T-cell (primary cell): ENCODE results near the gene DNASE2. TPM values are rescaled to one million over a fixed set of nuclear protein-coding genes. Genes with fewer than 3 reads are reported as not detected.

ENCODE experiments used
- total RNA-seq, 35 experiments: library from RNA in 6 of 35; stranded (reverse) in 6 of 35; fragments of 120-200 nt in 1 of 35; gene quantifications; one replicate each; pipeline versions ENCODE4 v1.2.1 to v1.2.4 and lab custom pipeline; 2013 to 2026

DNASE2 gene
- total RNA-seq, 5 donors from 2014 or later (not counting 1 experiment from before 2014, with no cell fraction given): 13.4 to 32.1 (median 26.5) TPM

Other genes starting within 250 kb of the DNASE2 start
- 100 to 1,000 TPM in 4 of 5 donors, 10 to 100 TPM in 1; 96.0 to 159 (median 149) TPM for gene MAN2B1, start 214.7 kb downstream of the DNASE2 start, total RNA-seq
- 10 to 100 TPM in 4 of 5 donors, 1 to 10 TPM in 1; 7.7 to 24.3 (median 17.6) TPM for gene WDR83, start 214.6 kb downstream of the DNASE2 start, total RNA-seq
- 100 to 1,000 TPM; 141 to 195 (median 177) TPM for gene DHPS, start 199.6 kb downstream of the DNASE2 start, total RNA-seq
- not detected for gene GNG14, start 193.5 kb downstream of the DNASE2 start, total RNA-seq
- 1 to 10 TPM; 3.4 to 6.2 (median 4.7) TPM for gene FBXW9, start 184.8 kb downstream of the DNASE2 start, total RNA-seq
- 10 to 100 TPM; 53.7 to 78.8 (median 62.6) TPM for gene TNPO2, start 157.5 kb downstream of the DNASE2 start, total RNA-seq
- gene TRIR, start 146.8 kb downstream of the DNASE2 start, total RNA-seq: 100 to 1,000 TPM; 167 to 256 (median 254) TPM
- gene GET3, start 144.0 kb downstream of the DNASE2 start, total RNA-seq: 10 to 100 TPM; 24.6 to 39.3 (median 34.1) TPM
- under 1 TPM in 1 of 5 donors, not detected in 4; 0.16 TPM for gene BEST2, start 129.7 kb downstream of the DNASE2 start, total RNA-seq
- 10 to 100 TPM; 19.7 to 26.6 (median 22.8) TPM for gene HOOK2, start 105.9 kb downstream of the DNASE2 start, total RNA-seq
- gene JUNB, start 90.0 kb downstream of the DNASE2 start, total RNA-seq: 1,000 to 10,000 TPM in 2 of 5 donors, 100 to 1,000 TPM in 3; 117 to 2,289 (median 138) TPM
- 100 to 1,000 TPM in 3 of 5 donors, 10 to 100 TPM in 2; 94.5 to 150 (median 134) TPM for gene PRDX2, start 79.6 kb downstream of the DNASE2 start, total RNA-seq
- 1 to 10 TPM in 1 of 5 donors, under 1 TPM in 3, not detected in 1; 0.63 to 2.4 (median 0.97) TPM for gene THSD8, start 79.4 kb downstream of the DNASE2 start, total RNA-seq
- 10 to 100 TPM in 3 of 5 donors, 1 to 10 TPM in 2; 4.7 to 18.0 (median 15.0) TPM for gene RNASEH2A, start 74.9 kb downstream of the DNASE2 start, total RNA-seq
- not detected for gene RTBDN, start 46.9 kb downstream of the DNASE2 start, total RNA-seq
- under 1 TPM; 0.29 to 0.75 (median 0.43) TPM for gene MAST1, start 42.9 kb downstream of the DNASE2 start, total RNA-seq
- gene KLF1, start 5.8 kb upstream of the DNASE2 start, total RNA-seq: under 1 TPM in 3 of 5 donors, not detected in 2; 0.36 to 0.67 (median 0.38) TPM
- 10 to 100 TPM; 39.8 to 68.7 (median 60.0) TPM for gene GCDH, start 9.7 kb upstream of the DNASE2 start, total RNA-seq
- 1 to 10 TPM in 2 of 5 donors, not detected in 3; 2.5 to 2.8 TPM for gene SYCE2, start 37.8 kb upstream of the DNASE2 start, total RNA-seq
- 10 to 100 TPM; 28.3 to 86.2 (median 73.4) TPM for gene FARSA, start 52.3 kb upstream of the DNASE2 start, total RNA-seq
- gene CALR, start 57.2 kb upstream of the DNASE2 start, total RNA-seq: 100 to 1,000 TPM; 429 to 530 (median 501) TPM
- gene RAD23A, start 64.4 kb upstream of the DNASE2 start, total RNA-seq: 100 to 1,000 TPM in 3 of 5 donors, 10 to 100 TPM in 2; 82.0 to 116 (median 104) TPM
- gene GADD45GIP1, start 75.8 kb upstream of the DNASE2 start, total RNA-seq: 10 to 100 TPM in 3 of 5 donors, 1 to 10 TPM in 2; 6.2 to 22.6 (median 20.1) TPM
- not detected for gene DAND5, start 88.1 kb upstream of the DNASE2 start, total RNA-seq
- gene NFIX, start 114.0 kb upstream of the DNASE2 start, total RNA-seq: 1 to 10 TPM; 3.9 to 6.6 (median 6.3) TPM
- 10 to 100 TPM in 3 of 5 donors, 1 to 10 TPM in 2; 3.4 to 20.6 (median 15.4) TPM for gene LYL1, start 221.4 kb upstream of the DNASE2 start, total RNA-seq
- gene TRMT1, start 235.3 kb upstream of the DNASE2 start, total RNA-seq: 100 to 1,000 TPM in 2 of 5 donors, 10 to 100 TPM in 3; 68.9 to 121 (median 95.6) TPM
- gene NACC1, start 236.8 kb upstream of the DNASE2 start, total RNA-seq: 10 to 100 TPM; 23.8 to 44.9 (median 38.1) TPM